HG03558 (cell line): ENCODE measurements around the gene CERS5.

Experiments
- ATAC-seq: cut with Tn5 transposase; IDR thresholded peaks from one replicate; pipeline ENCODE4 v1.9.1; 2021; ENCODE audit warnings: moderate number of reproducible peaks; ENCODE audit not compliant: unreplicated experiment; ENCODE audit errors: extremely low read depth

Gene CERS5

GRCh38 chr12:50082644-50083043 is 84.5 kb downstream of the CERS5 start:
- no peak for ATAC-seq

DNA sequence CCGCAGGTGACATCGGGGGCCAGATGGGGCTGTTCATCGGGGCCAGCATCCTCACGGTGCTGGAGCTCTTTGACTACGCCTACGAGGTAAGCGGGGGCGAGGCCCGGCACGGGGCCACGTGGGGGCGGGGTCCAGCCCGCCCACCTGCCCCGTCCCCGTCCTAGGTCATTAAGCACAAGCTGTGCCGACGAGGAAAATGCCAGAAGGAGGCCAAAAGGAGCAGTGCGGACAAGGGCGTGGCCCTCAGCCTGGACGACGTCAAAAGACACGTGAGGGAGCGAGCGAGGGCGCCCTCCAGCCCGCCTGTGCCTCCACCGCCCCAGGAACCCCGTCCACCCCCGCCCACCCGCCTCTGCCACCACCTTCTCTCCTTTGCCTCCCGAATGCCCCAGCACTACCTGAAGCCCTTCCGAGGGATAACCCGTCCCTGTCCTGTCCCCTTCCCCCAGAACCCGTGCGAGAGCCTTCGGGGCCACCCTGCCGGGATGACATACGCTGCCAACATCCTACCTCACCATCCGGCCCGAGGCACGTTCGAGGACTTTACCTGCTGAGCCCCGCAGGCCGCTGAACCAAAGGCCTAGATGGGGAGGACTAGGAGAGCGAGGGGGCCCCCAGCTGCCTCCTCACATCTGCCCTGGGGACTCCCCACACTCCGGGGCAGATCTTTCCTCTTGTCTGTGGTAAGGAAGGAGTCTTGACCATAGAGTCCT is 85.9 kb downstream of the CERS5 start:
- no peak for ATAC-seq

DNA sequence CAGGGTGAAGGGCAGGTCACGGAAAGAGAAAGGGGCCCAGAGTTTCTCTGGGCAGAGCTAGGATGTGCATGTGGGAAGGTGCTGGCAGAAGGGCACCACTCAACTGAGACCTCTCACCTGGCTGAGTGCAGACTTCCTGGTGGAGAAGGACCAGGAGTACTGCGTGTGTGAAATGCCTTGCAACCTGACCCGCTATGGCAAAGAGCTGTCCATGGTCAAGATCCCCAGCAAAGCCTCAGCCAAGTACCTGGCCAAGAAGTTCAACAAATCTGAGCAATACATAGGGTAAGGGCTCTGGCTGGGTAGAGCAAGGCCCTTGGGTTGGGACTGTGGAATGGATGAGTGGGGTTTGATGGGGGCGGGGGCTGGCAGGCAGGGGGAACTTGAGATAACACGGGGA is 87.4 kb downstream of the CERS5 start:
- ATAC-seq = no peak
